GM12878 (cell line): ENCODE data around the gene SLC35F3. TPM values are rescaled to one million over a fixed set of nuclear protein-coding genes. Genes with fewer than 3 reads are reported as not detected.

ENCODE experiments used
- ATAC-seq: fragments of 200-7000 bp; cut with Tn5 transposase; 3 replicates; pipeline ENCODE4 v1.9.1; 2020; ENCODE audit warnings: mild to moderate bottlenecking, moderate library complexity
- BruUV-seq: library from RNA; stranded (reverse); fragments of 400-500 nt; replicated peaks from 2 replicates; lab custom pipeline; 2021; lab: Mats Ljungman, UMichigan
- CTCF ChIA-PET: fragments of 300-600 bp; sonication (Branson Sonifier 250); formaldehyde crosslinking; extraction: SDS; loops from one replicate; lab custom pipeline; 2021; ENCODE audit warnings: inconsistent platforms; lab: Yijun Ruan, JAX
- POLR2A ChIA-PET: fragments of 350-600 bp; formaldehyde crosslinking; extraction: SDS; loops from one replicate; lab custom pipeline; 2021; ENCODE audit warnings: inconsistent platforms; lab: Charles Lee
- RAD21 ChIA-PET: fragments of 300-600 bp; sonication (Branson Sonifier 250); formaldehyde crosslinking; loops from one replicate; lab custom pipeline; 2023; ENCODE audit warnings: antibody characterized with exemption; ENCODE audit not compliant: unreplicated experiment; lab: Charles Lee
- SMC1A ChIA-PET: fragments of 300-600 bp; sonication (Branson Sonifier 250); formaldehyde crosslinking; loops from one replicate; lab custom pipeline; 2023; ENCODE audit not compliant: unreplicated experiment, uncharacterized antibody; lab: Charles Lee
- DNase-seq: peaks from one replicate; pipeline ENCODE4 v3.0.0-alpha.2; 2011; ENCODE audit warnings: low read depth, low spot score
- FAIRE-seq: peaks from 3 replicates; lab custom pipeline; 2011; peaks lifted over from hg19 to GRCh38; lab: Jason Lieb, UNC
- H2AFZ ChIP-seq: 2 replicates; pipeline ENCODE4 v1.6.0; 2011; ENCODE audit warnings: low read depth, low read length, control low read depth; ENCODE audit not compliant: control insufficient read depth
- H3K27ac ChIP-seq: 2 replicates; pipeline ENCODE4 v1.5.1; 2011; ENCODE audit warnings: control low read depth; ENCODE audit not compliant: control insufficient read depth, insufficient read depth
- H3K27me3 ChIP-seq, 2 experiments: replicated peaks in 1 of 2; 2 replicates each; pipeline versions ENCODE4 v1.6.0 to v1.6.1; 2011; ENCODE audit warnings: low read length in 1 of 2; ENCODE audit not compliant: control insufficient read depth in 2 of 2, insufficient read depth in 2 of 2
- H3K36me3 ChIP-seq, 2 experiments: 2 replicates each; pipeline ENCODE4 v1.5.1; 2011; ENCODE audit warnings: low read length in 1 of 2; ENCODE audit not compliant: control insufficient read depth in 2 of 2, insufficient read depth in 2 of 2
- H3K4me1 ChIP-seq: 2 replicates; pipeline ENCODE4 v1.6.1; 2011; ENCODE audit warnings: mild to moderate bottlenecking, low read length, moderate library complexity, mixed read lengths; ENCODE audit not compliant: control insufficient read depth, insufficient read depth
- H3K4me2 ChIP-seq: 2 replicates; pipeline ENCODE4 v1.6.0; 2011; ENCODE audit warnings: control low read depth; ENCODE audit not compliant: control insufficient read depth, insufficient read depth
- H3K4me3 ChIP-seq: fragments of 200-600 bp; sonication (generic); 2 replicates; pipeline ENCODE4 v1.5.1; 2016
- H3K79me2 ChIP-seq: 2 replicates; pipeline ENCODE4 v1.6.0; 2011; ENCODE audit warnings: low read length; ENCODE audit not compliant: control insufficient read depth, insufficient read depth
- H3K9ac ChIP-seq: 2 replicates; pipeline ENCODE4 v1.8.0; 2011; ENCODE audit warnings: low read length, control low read depth, mixed read lengths; ENCODE audit not compliant: control insufficient read depth, insufficient read depth
- H3K9me3 ChIP-seq: replicated peaks from 3 replicates; pipeline ENCODE4 v1.5.1; 2011; ENCODE audit warnings: mild to moderate bottlenecking, low read length; ENCODE audit not compliant: control insufficient read depth, insufficient read depth
- H4K20me1 ChIP-seq: 2 replicates; pipeline ENCODE4 v1.6.0; 2011; ENCODE audit not compliant: control insufficient read depth, insufficient read depth
- CBX5 ChIP-seq: sonication (generic); IDR thresholded peaks from 2 replicates; pipeline ENCODE4 v1.6.1; 2016; ENCODE audit warnings: low read depth, moderate library complexity, mild to moderate bottlenecking, inconsistent platforms
- CHD1 ChIP-seq: IDR thresholded peaks from 2 replicates; pipeline ENCODE4 v1.6.1; 2012; ENCODE audit warnings: low read depth, low read length, improper control_type of control experiment
- EGR1 ChIP-seq, 2 experiments: IDR thresholded peaks; 1 replicate in 1 of 2; 2 replicates in 1 of 2; pipeline ENCODE4 v1.6.1; 2011 to 2012; ENCODE audit warnings: low read depth in 2 of 2, low read length in 2 of 2, borderline replicate concordance in 1 of 2, mild to moderate bottlenecking in 1 of 2, moderate library complexity in 1 of 2
- GABPA ChIP-seq: IDR thresholded peaks from 2 replicates; pipeline ENCODE4 v1.6.1; 2014; ENCODE audit warnings: antibody characterized with exemption, low read depth, mild to moderate bottlenecking, inconsistent platforms
- LARP7 ChIP-seq: fragments of 450-650 bp; IDR thresholded peaks from 2 replicates; pipeline ENCODE4 v1.6.1; 2017; ENCODE audit warnings: mild to moderate bottlenecking
- MEF2B ChIP-seq: fragments of 450-650 bp; IDR thresholded peaks from 2 replicates; pipeline ENCODE4 v1.6.1; 2018; ENCODE audit warnings: mild to moderate bottlenecking, moderate library complexity; ENCODE audit not compliant: partially characterized antibody, poor library complexity, severe bottlenecking
- MTA2 ChIP-seq: fragments of 450-650 bp; IDR thresholded peaks from 2 replicates; pipeline ENCODE4 v1.6.1; 2016; ENCODE audit warnings: low read depth, mild to moderate bottlenecking, moderate library complexity
- MTA3 ChIP-seq: IDR thresholded peaks from 2 replicates; pipeline ENCODE4 v1.6.1; 2012; ENCODE audit warnings: low read length, inconsistent platforms, borderline replicate concordance
- NFXL1 ChIP-seq: fragments of 450-650 bp; IDR thresholded peaks from 2 replicates; pipeline ENCODE4 v1.6.1; 2017; ENCODE audit warnings: antibody characterized with exemption, mild to moderate bottlenecking, borderline replicate concordance
- POLR2AphosphoS2 ChIP-seq: IDR thresholded peaks from 2 replicates; pipeline ENCODE4 v1.6.1; 2011; ENCODE audit warnings: low read depth, mild to moderate bottlenecking, low read length, improper control_type of control experiment, moderate library complexity
- RELB ChIP-seq: fragments of 450-650 bp; IDR thresholded peaks from 2 replicates; pipeline ENCODE4 v1.6.1; 2017; ENCODE audit warnings: low read depth, mild to moderate bottlenecking, moderate library complexity
- RUNX3 ChIP-seq: IDR thresholded peaks from 2 replicates; pipeline ENCODE4 v1.6.1; 2012; ENCODE audit warnings: low read length, inconsistent platforms
- SMC3 ChIP-seq: IDR thresholded peaks from 2 replicates; pipeline ENCODE4 v1.6.1; 2011; ENCODE audit warnings: low read length, improper control_type of control experiment, borderline replicate concordance
- SREBF1 ChIP-seq: IDR thresholded peaks from 2 replicates; pipeline ENCODE4 v1.6.1; 2012; ENCODE audit warnings: mild to moderate bottlenecking, low read length
- SREBF2 ChIP-seq: IDR thresholded peaks from 2 replicates; pipeline ENCODE4 v1.6.1; 2012; ENCODE audit warnings: mild to moderate bottlenecking, low read length
- SUZ12 ChIP-seq: fragments of 200-600 bp; sonication (generic); IDR thresholded peaks from one replicate; pipeline ENCODE4 v1.6.1; 2018; ENCODE audit warnings: antibody characterized with exemption, mild to moderate bottlenecking; ENCODE audit not compliant: unreplicated experiment
- ZBTB11 ChIP-seq: fragments of 450-650 bp; formaldehyde crosslinking; IDR thresholded peaks from 2 replicates; pipeline ENCODE4 v1.5.0; 2022; ENCODE audit warnings: mild to moderate bottlenecking, missing genetic modification characterization
- ZNF384 ChIP-seq: IDR thresholded peaks from 2 replicates; pipeline ENCODE4 v1.6.1; 2012; ENCODE audit warnings: low read depth, mild to moderate bottlenecking, low read length, improper control_type of control experiment, borderline replicate concordance
- ZNF622 ChIP-seq: fragments of 450-650 bp; IDR thresholded peaks from 2 replicates; pipeline ENCODE4 v1.6.1; 2017; ENCODE audit warnings: mild to moderate bottlenecking, inconsistent platforms
- ZSCAN29 ChIP-seq: fragments of 450-650 bp; IDR thresholded peaks from 2 replicates; pipeline ENCODE4 v1.6.1; 2017; ENCODE audit warnings: mild to moderate bottlenecking, moderate library complexity
- WGBS: methylation state at CpG from one replicate; pipeline ENCODE4 v1.1.6; 2016; ENCODE audit warnings: low lambda C conversion rate; ENCODE audit not compliant: insufficient replicate concordance, insufficient coverage; ENCODE audit errors: missing lambda C conversion rate; 5-methylcytosine and 5-hydroxymethylcytosine counted together
- in situ Hi-C: fragments of 300-500 bp; cut with MboI; formaldehyde crosslinking; loops from 9 replicates; pipeline ENCODE4 v1.14.3; 2018; ENCODE audit warnings: mixed read lengths
- intact Hi-C: fragments of 100-400 bp; cut with micrococcal nuclease; formaldehyde crosslinking; loops from one replicate; pipeline ENCODE4 v1.14.2; 2022; ENCODE audit not compliant: unreplicated experiment
- polyA plus RNA-seq, 11 experiments: library from polyadenylated mRNA; depleted of rRNA in 4 of 11; unstranded in 6 of 11; stranded (reverse) in 5 of 11; fragments of >200 nt; fragmentation: Nextera tagmentation in 4 of 11; fragmentation: Illumina TruSeq in 1 of 11; extraction: Ambion mirVana in 4 of 11; extraction: Trizol in 1 of 11; gene quantifications; 1 replicate in 1 of 11; 2 replicates in 10 of 11; pipeline versions ENCODE4 v1.2.1 to v1.2.3, GENCODE V29; 2011 to 2016; ENCODE audit warnings: inconsistent platforms in 2 of 11, missing spikeins in 2 of 11, low read depth in 1 of 11
- total RNA-seq, 4 experiments: library from RNA; depleted of rRNA in 3 of 4; stranded (reverse); fragments of >200 nt in 3 of 4; fragmentation: Illumina TruSeq in 1 of 4; extraction: Trizol in 1 of 4; gene quantifications; 2 replicates each; pipeline versions ENCODE4 v1.2.1 to v1.2.3, GENCODE V29; 2013 to 2021

Gene SLC35F3
- total and polyA plus RNA-seq, 10 of the 15 experiments (the other 5 are each of a cell fraction or from before 2014, with no cell fraction given) = 1.0 to 8.6 (median 5.7) TPM

- RAD21 ChIA-PET = interaction anchor here (0.6 kb wide), 1 partner anchor 347 kb away, joined by 3 read pairs; no protein-coding TSS in a partner anchor
- peak; percentile 92 for FAIRE-seq
- 1% methylated on average over 6 of the region's 6 CpGs for WGBS
- Histone ChIP-seq H3K27me3 (no peaks in the 10 kb centered on the region; a peak in 1 of 4 replicates), H2AFZ (no peak overlapping the region), H3K36me3 (no peaks in the 10 kb centered on the region), H3K9ac (no peak overlapping the region), H3K4me2 (no peak overlapping the region), H4K20me1 (no peaks in the 10 kb centered on the region), H3K27ac (no peak overlapping the region), H3K4me3 (no peak overlapping the region), H3K4me1 (peaks cover 10% of the 10 kb centered on the region; the same call in 1 of the 2 replicates), H3K79me2 (no peaks in the 10 kb centered on the region), H3K9me3 (peaks cover 2% of the 10 kb centered on the region)
- peak; percentile 100 for ATAC-seq
- POLR2A ChIA-PET = no interaction called here
- SMC1A ChIA-PET = interaction anchor here (0.5 to 1.8 kb wide), 8 partner anchors 12 to 502 kb away, joined by 3 to 5 read pairs (median 3); no protein-coding TSS in a partner anchor
- CTCF ChIA-PET = no interaction called here
- in situ Hi-C loops (no loop called here), intact Hi-C loops (no loop called here)
- BruUV-seq = no TSS peak
- DNase-seq = peak; percentile 45
- TF ChIP-seq MEF2B (peak; percentile 51), EGR1 (IDR thresholded peaks at IDR 0.05; ENCODE audit: borderline replicate concordance in 1 of 2, low read depth in 2 of 2, low read length in 2 of 2) (no peak), NFXL1 (no peak), ZNF622 (no peak), ZSCAN29 (peak; percentile 32; the same call in 1 of the 2 replicates), CHD1 (no peak), CBX5 (no peak), SMC3 (no peak), ZNF384 (no peak), RUNX3 (peak; percentile 85), SUZ12 (no peak), POLR2AphosphoS2 (no peak), GABPA (0 out of 2 replicates have a peak, but pooled peaks have one; percentile 40), SREBF1 (no peak), MTA3 (no peak), LARP7 (no peak), SREBF2 (no peak), RELB (peak; percentile 46; the same call in 1 of the 2 replicates), MTA2 (peak; percentile 98), ZBTB11 (CRISPR knock-in tag) (no peak)
These were observed 6.9 kb upstream of the SLC35F3 start for GRCh38 chr1:233897325-233898162.
